Esophagus muscularis mucosa (tissue), 3 donors: ENCODE data around the gene MESP1.

ENCODE experiments used
- POLR2A ChIP-seq: fragments of 450-650 bp; IDR thresholded peaks from one replicate; pipeline ENCODE4 v1.6.1; 2017; ENCODE audit warnings: antibody characterized with exemption, moderate library complexity, mild to moderate bottlenecking, low read depth
- TF ChIP-seq, protein P1 (sequence below), 3 experiments: fragments of 200-600 bp in 2 of 3; fragments of 450-650 bp in 1 of 3; sonication (generic) in 2 of 3; IDR thresholded peaks; one replicate each; pipeline ENCODE4 v1.5.1; 2017 to 2019; ENCODE audit warnings: antibody characterized with exemption in 3 of 3, mild to moderate bottlenecking in 2 of 3, moderate library complexity in 1 of 3

DNA sequence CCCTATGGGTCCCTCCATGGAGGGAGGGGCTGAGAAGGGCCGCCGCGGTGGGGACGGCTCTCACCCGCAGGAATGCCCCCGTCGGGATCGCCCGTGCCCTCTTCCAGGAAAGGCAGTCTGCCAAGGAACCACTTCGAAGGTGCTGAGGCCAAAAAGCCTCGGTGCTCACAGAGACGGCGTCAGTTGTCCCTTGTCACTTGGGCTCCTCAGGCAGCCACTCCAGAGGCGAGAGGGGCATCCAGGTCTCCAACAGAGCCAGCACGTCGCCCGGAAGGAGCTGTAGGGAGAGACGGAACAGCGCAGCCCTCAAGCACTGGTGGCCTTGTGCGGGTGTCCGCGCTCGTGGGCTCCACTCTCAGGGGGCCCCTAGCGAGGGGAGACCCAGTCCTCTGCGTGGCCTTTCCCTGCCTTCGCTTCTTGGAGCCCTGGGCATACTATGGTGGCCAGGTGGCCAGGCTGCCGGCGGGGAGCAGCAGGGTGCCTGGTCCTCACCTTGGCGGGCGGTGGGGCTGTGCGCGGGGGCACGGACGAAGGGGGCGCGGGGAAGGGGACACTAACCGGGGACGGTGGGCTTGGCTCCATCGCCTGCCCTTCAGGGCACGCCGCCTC, 994 bp downstream of the MESP1 start:
- TF ChIP-seq, protein P1, sequence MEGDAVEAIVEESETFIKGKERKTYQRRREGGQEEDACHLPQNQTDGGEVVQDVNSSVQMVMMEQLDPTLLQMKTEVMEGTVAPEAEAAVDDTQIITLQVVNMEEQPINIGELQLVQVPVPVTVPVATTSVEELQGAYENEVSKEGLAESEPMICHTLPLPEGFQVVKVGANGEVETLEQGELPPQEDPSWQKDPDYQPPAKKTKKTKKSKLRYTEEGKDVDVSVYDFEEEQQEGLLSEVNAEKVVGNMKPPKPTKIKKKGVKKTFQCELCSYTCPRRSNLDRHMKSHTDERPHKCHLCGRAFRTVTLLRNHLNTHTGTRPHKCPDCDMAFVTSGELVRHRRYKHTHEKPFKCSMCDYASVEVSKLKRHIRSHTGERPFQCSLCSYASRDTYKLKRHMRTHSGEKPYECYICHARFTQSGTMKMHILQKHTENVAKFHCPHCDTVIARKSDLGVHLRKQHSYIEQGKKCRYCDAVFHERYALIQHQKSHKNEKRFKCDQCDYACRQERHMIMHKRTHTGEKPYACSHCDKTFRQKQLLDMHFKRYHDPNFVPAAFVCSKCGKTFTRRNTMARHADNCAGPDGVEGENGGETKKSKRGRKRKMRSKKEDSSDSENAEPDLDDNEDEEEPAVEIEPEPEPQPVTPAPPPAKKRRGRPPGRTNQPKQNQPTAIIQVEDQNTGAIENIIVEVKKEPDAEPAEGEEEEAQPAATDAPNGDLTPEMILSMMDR (IDR thresholded peaks at IDR 0.05) = no peak
- TF ChIP-seq POLR2A = no peak
